Retinal pigment epithelial cell (primary cell): Measurements from ENCODE around the gene RELN.

Experiments
- DNase-seq: peaks from one replicate; pipeline ENCODE4 v3.0.0-alpha.2; 2010; ENCODE audit warnings: low read depth
- H3K4me3 ChIP-seq: 2 replicates; pipeline ENCODE4 v1.5.1; 2011; ENCODE audit warnings: mild to moderate bottlenecking, low read length, control low read depth, moderate library complexity
- CTCF ChIP-seq: conservative IDR thresholded peaks from 2 replicates; pipeline ENCODE4 v1.5.1; 2011; ENCODE audit warnings: low read depth, low read length, control low read depth, inconsistent platforms

The RELN gene

GRCh38 chr7:103993551-103993950 lies 4.1 kb upstream of the RELN start:
- TF ChIP-seq CTCF = no peak
- H3K4me3 ChIP-seq = no peak overlapping the region
- DNase-seq = no peak

- TF ChIP-seq CTCF = no peak
- no peak for DNase-seq
- no peak overlapping the region for H3K4me3 ChIP-seq
Observed at GRCh38 chr7:103991406-103991805, 1.9 kb upstream of the RELN start.

- no peak for DNase-seq
- no peak for TF ChIP-seq CTCF
- peak overlapping the region; percentile 53 for H3K4me3 ChIP-seq
Observed at GRCh38 chr7:103990991-103991390, 1.5 kb upstream of the RELN start.

GRCh38 chr7:103989785-103990767 lies 618 bp upstream of the RELN start:
- DNase-seq = peak; percentile 18
- TF ChIP-seq CTCF = peak; percentile 26
- peak overlapping the region; percentile 53 for H3K4me3 ChIP-seq

GRCh38 chr7:103988468-103989199 lies 824 bp downstream of the RELN start:
- peak overlapping the region; percentile 69 for H3K4me3 ChIP-seq
- no peak for DNase-seq

GRCh38 chr7:103987451-103987850 lies 2.0 kb downstream of the RELN start:
- no peak for DNase-seq
- TF ChIP-seq CTCF = no peak
- H3K4me3 ChIP-seq = no peak overlapping the region

More at GRCh38 chr7:103988468-103989199, 824 bp downstream of the RELN start:
- no peak for TF ChIP-seq CTCF
